ENCODE data around the gene SUSD1. TPM values are rescaled to one million over a fixed set of nuclear protein-coding genes. Genes with fewer than 3 reads are reported as not detected.

Gene SUSD1
- total RNA-seq, 2 donors from 2014 or later: 7.8 to 7.9 TPM

- no peaks in the 10 kb centered on the region for H3K36me3 ChIP-seq (replicated peaks in 1 of 2; ENCODE audit: insufficient read depth in 1 of 2, low read depth in 2 of 2)
- ATAC-seq: no peak
- DNase-seq: no peak
- H3K4me3 ChIP-seq: no peak overlapping the region
- no peaks in the 10 kb centered on the region for H3K27me3 ChIP-seq
- no peaks in the 10 kb centered on the region for H3K4me1 ChIP-seq
- TF ChIP-seq POLR2A (IDR thresholded peaks at IDR 0.05): no peak
- intact Hi-C loops (cut with DNase I): no loop called here
- no peak overlapping the region for H3K27ac ChIP-seq
- no peaks in the 10 kb centered on the region for H3K9me3 ChIP-seq
- WGBS, 2 donors: 59 to 76% methylated on average over 1 of the region's 1 CpG
Observed at GRCh38 chr9:112157087-112157486, 18.0 kb downstream of the SUSD1 start.

GRCh38 chr9:112149211-112149610, 25.9 kb downstream of the SUSD1 start:
- ATAC-seq: no peak
- no peaks in the 10 kb centered on the region for H3K27me3 ChIP-seq
- no peaks in the 10 kb centered on the region for H3K4me1 ChIP-seq
- no peak for DNase-seq
- H3K36me3 ChIP-seq (replicated peaks in 1 of 2; ENCODE audit: insufficient read depth in 1 of 2, low read depth in 2 of 2): no peaks in the 10 kb centered on the region
- no peaks in the 10 kb centered on the region for H3K9me3 ChIP-seq
- H3K4me3 ChIP-seq: no peak overlapping the region
- no peak overlapping the region for H3K27ac ChIP-seq
- intact Hi-C loops (cut with DNase I): no loop called here
- WGBS, 2 donors: 85 to 86% methylated on average over 10 of the region's 10 CpGs
- TF ChIP-seq CTCF (IDR thresholded peaks at IDR 0.05): no peak
- TF ChIP-seq POLR2A (IDR thresholded peaks at IDR 0.05): no peak

- intact Hi-C loops (cut with DNase I): no loop called here
- no peak overlapping the region for H3K4me3 ChIP-seq
Observed at GRCh38 chr9:112145886-112146285, 29.2 kb downstream of the SUSD1 start.

GRCh38 chr9:112144807-112145206, 30.3 kb downstream of the SUSD1 start:
- no peaks in the 10 kb centered on the region for H3K4me1 ChIP-seq
- H3K9me3 ChIP-seq: no peaks in the 10 kb centered on the region
- 96 to 100% methylated on average over 2 of the region's 2 CpGs for WGBS, 2 donors
- TF ChIP-seq CTCF (IDR thresholded peaks at IDR 0.05) (no peak), POLR2A (IDR thresholded peaks at IDR 0.05) (no peak)
- no peak overlapping the region for H3K4me3 ChIP-seq
- H3K27ac ChIP-seq: no peak overlapping the region
- DNase-seq: no peak
- intact Hi-C loops (cut with DNase I): no loop called here
- no peaks in the 10 kb centered on the region for H3K27me3 ChIP-seq
- no peaks in the 10 kb centered on the region for H3K36me3 ChIP-seq (replicated peaks in 1 of 2; ENCODE audit: insufficient read depth in 1 of 2, low read depth in 2 of 2)
- no peak for ATAC-seq

More at GRCh38 chr9:112145886-112146285, 29.2 kb downstream of the SUSD1 start:
- DNase-seq (no peak), ATAC-seq (no peak)
- Histone ChIP-seq H3K4me1 (no peaks in the 10 kb centered on the region), H3K27ac (no peak overlapping the region), H3K36me3 (replicated peaks in 1 of 2; ENCODE audit: insufficient read depth in 1 of 2, low read depth in 2 of 2) (no peaks in the 10 kb centered on the region), H3K27me3 (no peaks in the 10 kb centered on the region), H3K9me3 (no peaks in the 10 kb centered on the region)
- TF ChIP-seq CTCF (IDR thresholded peaks at IDR 0.05) (no peak), POLR2A (IDR thresholded peaks at IDR 0.05) (no peak)
- 92 to 95% methylated on average over 1 of the region's 1 CpG for WGBS, 2 donors

- 81 to 85% methylated on average over 3 of the region's 3 CpGs for WGBS, 2 donors
- Histone ChIP-seq H3K9me3 (no peaks in the 10 kb centered on the region), H3K36me3 (replicated peaks in 1 of 2; ENCODE audit: insufficient read depth in 1 of 2, low read depth in 2 of 2) (no peaks in the 10 kb centered on the region), H3K4me3 (no peak overlapping the region), H3K27me3 (no peaks in the 10 kb centered on the region), H3K27ac (no peak overlapping the region), H3K4me1 (no peaks in the 10 kb centered on the region)
- intact Hi-C loops (cut with DNase I): no loop called here
- no peak for ATAC-seq
- no peak for DNase-seq
- TF ChIP-seq POLR2A (IDR thresholded peaks at IDR 0.05): no peak
- TF ChIP-seq CTCF (IDR thresholded peaks at IDR 0.05): no peak
Observed at GRCh38 chr9:112142420-112142819, 32.7 kb downstream of the SUSD1 start.

All from body of pancreas (tissue), 4 donors.